Lower leg skin (tissue), 3 donors: ENCODE results near the gene NCF4.

ENCODE experiments used
- POLR2A ChIP-seq, 2 donors: fragments of 450-650 bp; IDR thresholded peaks; one replicate each; pipeline ENCODE4 v1.6.1; 2016 to 2017; ENCODE audit warnings: antibody characterized with exemption in 2 of 2, mild to moderate bottlenecking in 1 of 2, moderate library complexity in 1 of 2
- TF ChIP-seq, protein P1 (sequence below), 3 donors: fragments of 450-650 bp; IDR thresholded peaks; one replicate each; pipeline ENCODE4 v1.5.1; 2016; ENCODE audit warnings: antibody characterized with exemption in 3 of 3, mild to moderate bottlenecking in 3 of 3, moderate library complexity in 2 of 3

DNA sequence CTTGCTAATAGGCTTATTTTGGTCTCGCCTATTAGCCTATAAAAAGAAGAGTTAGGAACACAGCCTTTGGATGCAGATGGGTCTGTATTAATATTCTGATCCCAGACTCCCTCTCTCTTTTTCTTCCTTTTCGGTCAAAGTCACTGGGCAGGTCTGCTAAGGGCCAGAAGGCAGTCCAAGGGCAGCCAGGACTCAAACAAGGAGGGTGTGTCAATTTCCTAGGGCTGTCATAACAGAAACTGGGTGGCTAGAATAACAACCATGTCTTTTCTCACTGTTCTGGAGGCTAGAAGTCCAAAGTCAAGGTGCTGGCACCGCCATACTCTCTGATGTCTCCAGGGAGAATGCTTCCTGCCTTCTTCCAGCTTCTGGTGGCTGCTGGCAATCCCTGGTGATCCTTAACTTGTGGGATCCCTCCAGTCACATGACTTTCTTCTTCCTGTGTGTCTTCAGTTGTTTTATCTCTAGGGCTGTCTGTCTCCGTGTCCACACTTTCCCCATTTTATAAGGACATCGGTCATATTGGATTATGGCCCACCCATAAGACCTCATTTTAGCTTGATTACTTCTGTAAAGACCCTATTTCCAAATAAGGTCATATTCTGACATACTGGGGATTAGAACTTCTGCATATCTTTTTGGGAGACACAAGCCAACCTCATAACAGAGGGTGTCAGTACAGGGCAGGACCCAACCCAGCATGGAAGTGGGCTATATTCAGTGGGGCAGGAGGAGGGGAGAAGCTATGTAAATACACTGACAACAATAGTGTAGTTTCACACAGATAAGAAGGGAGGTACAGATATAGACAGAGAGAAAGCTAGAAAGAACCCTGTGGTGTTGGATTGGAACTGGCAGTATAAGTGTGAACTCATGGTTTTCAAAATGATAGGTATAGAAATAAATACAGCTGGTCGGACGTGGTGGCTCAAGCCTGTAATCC is 46.7 kb downstream of the NCF4 start:
- TF ChIP-seq POLR2A (IDR thresholded peaks at IDR 0.05), result no peak
- TF ChIP-seq, protein P1, sequence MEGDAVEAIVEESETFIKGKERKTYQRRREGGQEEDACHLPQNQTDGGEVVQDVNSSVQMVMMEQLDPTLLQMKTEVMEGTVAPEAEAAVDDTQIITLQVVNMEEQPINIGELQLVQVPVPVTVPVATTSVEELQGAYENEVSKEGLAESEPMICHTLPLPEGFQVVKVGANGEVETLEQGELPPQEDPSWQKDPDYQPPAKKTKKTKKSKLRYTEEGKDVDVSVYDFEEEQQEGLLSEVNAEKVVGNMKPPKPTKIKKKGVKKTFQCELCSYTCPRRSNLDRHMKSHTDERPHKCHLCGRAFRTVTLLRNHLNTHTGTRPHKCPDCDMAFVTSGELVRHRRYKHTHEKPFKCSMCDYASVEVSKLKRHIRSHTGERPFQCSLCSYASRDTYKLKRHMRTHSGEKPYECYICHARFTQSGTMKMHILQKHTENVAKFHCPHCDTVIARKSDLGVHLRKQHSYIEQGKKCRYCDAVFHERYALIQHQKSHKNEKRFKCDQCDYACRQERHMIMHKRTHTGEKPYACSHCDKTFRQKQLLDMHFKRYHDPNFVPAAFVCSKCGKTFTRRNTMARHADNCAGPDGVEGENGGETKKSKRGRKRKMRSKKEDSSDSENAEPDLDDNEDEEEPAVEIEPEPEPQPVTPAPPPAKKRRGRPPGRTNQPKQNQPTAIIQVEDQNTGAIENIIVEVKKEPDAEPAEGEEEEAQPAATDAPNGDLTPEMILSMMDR (IDR thresholded peaks at IDR 0.05), result no peak
